ENCODE results near the gene ZHX3. TPM values are rescaled to one million over a fixed set of nuclear protein-coding genes. Genes with fewer than 3 reads are reported as not detected.

ZHX3 gene
- total RNA-seq, 8 experiments from 2014 or later = 6.6 to 20.6 (median 13.0) TPM

- Histone ChIP-seq H3K4me1 (replicated peaks in 1 of 2) (no peaks in the 10 kb centered on the region), H3K27ac (no peak overlapping the region), H3K4me3 (no peak overlapping the region)
- ATAC-seq (replicated peaks in 6 of 8) = peak; percentile 36 to 100 (median 65)
- in situ Hi-C loops (cut with MboI; ENCODE audit: low pct_unique_long_range_greater_than_20kb in 2 of 9, low sequenced_read_pairs in 9 of 9, unreplicated experiment in 9 of 9) = no loop called here
- WGBS, 10 experiments = 0 to 88% (median 60%) methylated on average over 1 of the region's 1 CpG; no CpG with 5 or more reads in 4 of the 10 experiments
Observed at GRCh38 chr20:41213150-41213820, 104.2 kb downstream of the ZHX3 start.

- peak in 1 of 8 experiments; percentile 92 for ATAC-seq (replicated peaks in 6 of 8)
Observed at GRCh38 chr20:41205313-41205712, 112.2 kb downstream of the ZHX3 start.

GRCh38 chr20:41204304-41205265, 112.9 kb downstream of the ZHX3 start:
- no peak overlapping the region for H3K27ac ChIP-seq
- no peak for ATAC-seq (replicated peaks in 6 of 8)
- in situ Hi-C loops (cut with MboI; ENCODE audit: low pct_unique_long_range_greater_than_20kb in 2 of 9, low sequenced_read_pairs in 9 of 9, unreplicated experiment in 9 of 9) = no loop called here
- no peak overlapping the region for H3K4me3 ChIP-seq
- H3K4me1 ChIP-seq (replicated peaks in 1 of 2) = no peaks in the 10 kb centered on the region
- 65 to 96% (median 77%) methylated on average over 1 to 7 of the region's 8 CpGs; no CpG with 5 or more reads in 2 of the 10 experiments for WGBS, 10 experiments

More at GRCh38 chr20:41205313-41205712, 112.2 kb downstream of the ZHX3 start:
- Histone ChIP-seq H3K4me3 (no peak overlapping the region), H3K27ac (no peak overlapping the region), H3K4me1 (replicated peaks in 1 of 2) (no peaks in the 10 kb centered on the region)
- in situ Hi-C loops (cut with MboI; ENCODE audit: low pct_unique_long_range_greater_than_20kb in 2 of 9, low sequenced_read_pairs in 9 of 9, unreplicated experiment in 9 of 9) = no loop called here
- WGBS, 10 experiments = 20 to 100% (median 91%) methylated on average over 1 to 8 of the region's 11 CpGs; no CpG with 5 or more reads in 4 of the 10 experiments

GRCh38 chr20:41203660-41204059, 113.9 kb downstream of the ZHX3 start:
- Histone ChIP-seq H3K4me3 (no peak overlapping the region), H3K27ac (no peak overlapping the region), H3K4me1 (replicated peaks in 1 of 2) (no peaks in the 10 kb centered on the region)
- WGBS, 10 experiments = 80 to 100% (median 100%) methylated on average over 1 to 6 of the region's 9 CpGs; no CpG with 5 or more reads in 2 of the 10 experiments
- in situ Hi-C loops (cut with MboI; ENCODE audit: low pct_unique_long_range_greater_than_20kb in 2 of 9, low sequenced_read_pairs in 9 of 9, unreplicated experiment in 9 of 9) = no loop called here
- ATAC-seq (replicated peaks in 6 of 8) = no peak

GRCh38 chr20:41202426-41202825, 115.1 kb downstream of the ZHX3 start:
- in situ Hi-C loops (cut with MboI; ENCODE audit: low pct_unique_long_range_greater_than_20kb in 2 of 9, low sequenced_read_pairs in 9 of 9, unreplicated experiment in 9 of 9) = no loop called here
- Histone ChIP-seq H3K27ac (no peak overlapping the region), H3K4me3 (no peak overlapping the region), H3K4me1 (replicated peaks in 1 of 2) (no peaks in the 10 kb centered on the region)
- ATAC-seq (replicated peaks in 6 of 8) = no peak
- WGBS, 10 experiments = 90 to 100% (median 93%) methylated on average over 2 to 6 of the region's 10 CpGs; no CpG with 5 or more reads in 4 of the 10 experiments

- H3K4me1 ChIP-seq (replicated peaks in 1 of 2) = no peaks in the 10 kb centered on the region
- no peak overlapping the region for H3K4me3 ChIP-seq
- in situ Hi-C loops (cut with MboI; ENCODE audit: low pct_unique_long_range_greater_than_20kb in 2 of 9, low sequenced_read_pairs in 9 of 9, unreplicated experiment in 9 of 9) = no loop called here
- H3K27ac ChIP-seq = no peak overlapping the region
- WGBS, 10 experiments = 86 to 100% (median 93%) methylated on average over 1 to 5 of the region's 8 CpGs; no CpG with 5 or more reads in 5 of the 10 experiments
- no peak for ATAC-seq (replicated peaks in 6 of 8)
Observed at GRCh38 chr20:41201760-41202159, 115.8 kb downstream of the ZHX3 start.

- peak in 3 of 8 experiments; percentile 42 to 53 (median 47) for ATAC-seq (replicated peaks in 6 of 8)
- Histone ChIP-seq H3K4me3 (no peak overlapping the region), H3K4me1 (replicated peaks in 1 of 2) (no peaks in the 10 kb centered on the region), H3K27ac (no peak overlapping the region)
- in situ Hi-C loops (cut with MboI; ENCODE audit: low pct_unique_long_range_greater_than_20kb in 2 of 9, low sequenced_read_pairs in 9 of 9, unreplicated experiment in 9 of 9) = no loop called here
- WGBS, 10 experiments = 29 to 100% (median 74%) methylated on average over 1 to 3 of the region's 3 CpGs; no CpG with 5 or more reads in 2 of the 10 experiments
Observed at GRCh38 chr20:41200446-41201202, 116.9 kb downstream of the ZHX3 start.

GRCh38 chr20:41198443-41198842, 119.1 kb downstream of the ZHX3 start:
- WGBS, 10 experiments = 77 to 100% (median 91%) methylated on average over 2 to 4 of the region's 4 CpGs; no CpG with 5 or more reads in 1 of the 10 experiments
- Histone ChIP-seq H3K4me1 (replicated peaks in 1 of 2) (no peaks in the 10 kb centered on the region), H3K4me3 (no peak overlapping the region), H3K27ac (no peak overlapping the region)
- no peak for ATAC-seq (replicated peaks in 6 of 8)
- in situ Hi-C loops (cut with MboI; ENCODE audit: low pct_unique_long_range_greater_than_20kb in 2 of 9, low sequenced_read_pairs in 9 of 9, unreplicated experiment in 9 of 9) = no loop called here

GRCh38 chr20:41196653-41197225, 120.8 kb downstream of the ZHX3 start:
- 80 to 100% (median 100%) methylated on average over 1 of the region's 1 CpG; no CpG with 5 or more reads in 3 of the 10 experiments for WGBS, 10 experiments
- ATAC-seq (replicated peaks in 6 of 8) = no peak
- in situ Hi-C loops (cut with MboI; ENCODE audit: low pct_unique_long_range_greater_than_20kb in 2 of 9, low sequenced_read_pairs in 9 of 9, unreplicated experiment in 9 of 9) = no loop called here
- no peak overlapping the region for H3K4me3 ChIP-seq
- H3K4me1 ChIP-seq (replicated peaks in 1 of 2) = no peaks in the 10 kb centered on the region
- H3K27ac ChIP-seq = no peak overlapping the region

GRCh38 chr20:41192575-41192974, 125.0 kb downstream of the ZHX3 start:
- WGBS, 10 experiments = 67 to 100% (median 86%) methylated on average over 1 to 2 of the region's 3 CpGs; no CpG with 5 or more reads in 5 of the 10 experiments
- ATAC-seq (replicated peaks in 6 of 8) = no peak

GRCh38 chr20:41191562-41192500, 125.7 kb downstream of the ZHX3 start:
- WGBS, 10 experiments = 60 to 100% (median 98%) methylated on average over 1 to 4 of the region's 5 CpGs; no CpG with 5 or more reads in 2 of the 10 experiments
- H3K4me1 ChIP-seq (replicated peaks in 1 of 2) = no peaks in the 10 kb centered on the region
- in situ Hi-C loops (cut with MboI; ENCODE audit: low pct_unique_long_range_greater_than_20kb in 2 of 9, low sequenced_read_pairs in 9 of 9, unreplicated experiment in 9 of 9) = no loop called here
- no peak overlapping the region for H3K27ac ChIP-seq
- no peak for ATAC-seq (replicated peaks in 6 of 8)
- no peak overlapping the region for H3K4me3 ChIP-seq

More at GRCh38 chr20:41192575-41192974, 125.0 kb downstream of the ZHX3 start:
- H3K4me1 ChIP-seq (replicated peaks in 1 of 2) = no peaks in the 10 kb centered on the region
- H3K27ac ChIP-seq = no peak overlapping the region
- in situ Hi-C loops (cut with MboI; ENCODE audit: low pct_unique_long_range_greater_than_20kb in 2 of 9, low sequenced_read_pairs in 9 of 9, unreplicated experiment in 9 of 9) = no loop called here
- H3K4me3 ChIP-seq = no peak overlapping the region

Measured in motor neuron (in vitro differentiated cells).